ENCODE results near the gene TGM5.

GRCh38 chr15:43220991-43221403 is 45.7 kb downstream of the TGM5 start, which contains the start of gene EPB42:
- TF ChIP-seq CTCF (IDR thresholded peaks at IDR 0.05) (no peak), POLR2A (IDR thresholded peaks at IDR 0.05) (no peak)
